ENCODE data around the gene DSCAM.
A peak's percentile ranks its signal among the peaks of the same experiment; 100 is the strongest.
"Not testable (repeated sequence)": the region's sequence is repeated elsewhere in the genome, so short reads cannot be mapped to it uniquely, and the experiment has no call there.

Gene DSCAM

DNA sequence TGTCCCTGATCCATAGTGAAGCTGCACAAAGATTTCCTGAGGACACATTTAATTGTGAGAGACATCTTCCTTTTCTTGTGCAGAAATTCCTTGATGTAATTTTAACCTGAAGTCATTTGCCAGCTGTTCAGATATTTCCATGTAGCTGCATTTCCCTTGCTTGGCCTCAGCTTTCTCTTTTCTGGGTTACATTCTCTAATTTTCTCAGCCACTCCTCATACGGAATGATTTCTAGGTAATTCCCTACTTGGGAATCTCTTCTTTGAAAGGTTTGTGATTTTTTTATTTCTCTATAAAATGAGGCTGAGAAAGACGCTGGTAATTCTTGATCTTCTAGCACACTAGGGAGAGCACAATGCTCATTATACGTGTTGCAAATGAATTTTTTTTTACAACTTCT is 780.7 kb downstream of the DSCAM start:
- no peak for DNase-seq

DNA sequence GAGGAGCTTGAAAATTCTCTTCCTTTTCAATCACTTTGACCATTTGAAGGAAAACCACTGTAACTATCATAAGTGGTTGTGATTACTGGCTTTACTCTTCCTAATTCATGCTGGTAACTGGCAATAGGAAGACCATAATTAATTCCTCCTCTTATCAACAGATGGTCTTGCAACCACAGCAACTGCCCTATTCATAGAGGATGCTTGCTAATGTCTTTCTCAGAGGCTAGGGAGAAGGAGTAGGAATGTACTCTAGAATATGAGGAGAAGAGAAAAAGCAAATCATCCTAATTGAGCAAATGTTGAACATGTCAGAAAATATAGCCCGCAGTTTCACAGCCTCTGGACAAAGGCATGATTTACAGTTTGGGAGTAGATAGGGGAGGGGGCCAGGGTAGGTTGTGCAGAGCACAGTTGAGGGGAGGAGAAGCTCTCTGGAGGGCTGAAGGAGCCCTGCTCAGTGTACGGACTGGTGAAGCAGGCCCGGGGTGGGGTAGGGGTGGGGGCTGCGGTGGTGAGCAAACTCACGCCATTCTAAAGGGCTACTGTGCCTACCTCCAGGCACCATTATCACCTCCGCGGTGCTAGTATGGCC is 786.8 kb downstream of the DSCAM start:
- DNase-seq, result peak; percentile 12

DNA sequence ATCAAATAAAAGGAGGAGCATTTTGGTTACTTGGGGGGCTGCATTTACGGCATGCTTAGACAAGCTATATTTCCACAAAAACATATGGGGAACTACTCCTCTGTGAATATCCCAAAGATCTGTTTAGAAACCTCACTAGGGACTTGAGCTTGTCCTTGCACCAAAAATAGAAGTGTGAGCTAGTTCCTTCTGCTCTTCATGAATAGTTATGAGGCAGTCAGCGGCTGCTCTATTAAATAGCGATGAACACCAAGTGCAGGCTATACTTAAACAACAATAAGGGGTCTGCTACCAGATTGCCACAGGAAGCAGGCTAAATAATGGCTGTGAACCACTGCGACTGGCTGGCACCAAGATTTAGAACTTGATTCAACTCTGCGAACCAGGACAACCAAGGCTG is 789.6 kb downstream of the DSCAM start:
- DNase-seq, result no peak

DNA sequence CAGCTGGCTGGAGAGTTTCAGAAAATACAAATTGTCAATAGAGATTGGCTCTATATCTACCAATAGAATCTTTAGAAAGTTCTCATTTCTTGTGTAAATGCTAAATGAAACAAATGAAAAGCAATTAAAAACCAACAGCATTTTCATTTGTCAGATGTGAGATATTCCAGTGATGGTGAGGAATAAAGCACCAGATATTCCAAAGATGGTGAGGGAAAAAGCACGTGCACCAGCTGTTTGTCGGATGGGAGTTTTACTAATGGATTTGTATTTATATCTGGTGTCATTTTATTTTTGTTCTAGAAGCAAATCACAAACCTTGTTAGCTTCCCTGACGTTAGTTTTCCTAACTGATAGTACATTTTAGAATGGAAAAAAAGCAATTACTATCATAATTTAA is 790.9 kb downstream of the DSCAM start:
- no peak for DNase-seq

DNA sequence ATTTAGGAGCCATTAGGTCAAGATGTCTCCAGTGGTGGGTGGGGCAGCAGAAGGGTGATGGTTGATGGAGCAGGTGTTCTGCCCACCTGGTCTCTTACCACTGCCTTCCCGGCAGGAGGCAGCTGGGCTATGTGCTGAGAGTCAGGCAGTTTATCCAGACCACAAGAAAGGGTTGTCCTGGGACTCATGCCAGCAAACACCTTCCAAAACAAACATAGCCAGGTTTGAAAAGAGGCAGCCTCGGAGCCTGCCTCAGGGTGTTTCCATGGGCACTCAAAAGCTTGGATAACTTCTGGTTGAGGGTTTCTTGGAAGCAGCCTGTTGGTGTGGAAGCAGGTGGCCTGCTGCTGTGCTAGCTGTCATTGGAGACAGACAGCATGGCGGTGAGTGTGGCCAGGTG is 792.6 kb downstream of the DSCAM start:
- DNase-seq, result peak; percentile 24

DNA sequence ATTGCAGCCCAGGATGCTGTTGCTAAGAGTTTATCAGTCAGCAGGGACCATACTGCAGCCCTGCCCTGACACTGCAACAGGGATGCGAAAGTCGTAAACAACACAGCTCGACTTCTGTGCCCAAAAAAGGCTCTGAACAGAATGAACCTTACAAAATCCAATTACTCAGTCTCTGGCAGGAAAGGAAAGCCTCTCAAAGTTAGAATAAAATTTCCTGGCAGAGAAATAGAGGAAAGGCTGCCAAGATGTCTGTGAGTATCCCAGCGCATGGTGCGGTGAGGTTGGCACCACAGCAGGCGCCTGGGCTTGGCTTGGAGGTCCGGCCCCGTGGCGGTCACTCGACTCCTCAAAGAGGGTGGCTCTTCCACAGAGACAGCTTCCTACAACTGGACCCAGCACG is 794.0 kb downstream of the DSCAM start:
- DNase-seq, result peak; percentile 43

DNA sequence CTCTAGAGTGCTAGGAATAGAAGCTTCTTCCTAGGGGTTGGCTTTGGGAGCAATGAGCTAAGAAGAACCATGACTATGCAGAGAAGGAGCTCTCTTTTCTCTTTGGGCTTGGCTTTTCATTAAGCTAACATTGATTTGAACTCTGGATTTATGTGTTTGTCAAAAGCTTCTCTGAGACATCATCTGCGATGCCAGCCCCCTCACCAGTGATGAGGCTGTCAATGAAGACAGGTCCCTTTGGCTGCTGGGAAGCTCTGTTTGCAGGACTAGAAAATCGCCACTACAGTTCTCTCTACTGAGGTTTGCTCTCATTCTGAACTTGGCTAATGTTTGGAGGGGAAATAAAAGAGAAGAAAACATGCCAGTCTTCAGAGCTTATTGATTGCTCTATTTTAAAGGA is 794.7 kb downstream of the DSCAM start:
- DNase-seq, result no peak

DNA sequence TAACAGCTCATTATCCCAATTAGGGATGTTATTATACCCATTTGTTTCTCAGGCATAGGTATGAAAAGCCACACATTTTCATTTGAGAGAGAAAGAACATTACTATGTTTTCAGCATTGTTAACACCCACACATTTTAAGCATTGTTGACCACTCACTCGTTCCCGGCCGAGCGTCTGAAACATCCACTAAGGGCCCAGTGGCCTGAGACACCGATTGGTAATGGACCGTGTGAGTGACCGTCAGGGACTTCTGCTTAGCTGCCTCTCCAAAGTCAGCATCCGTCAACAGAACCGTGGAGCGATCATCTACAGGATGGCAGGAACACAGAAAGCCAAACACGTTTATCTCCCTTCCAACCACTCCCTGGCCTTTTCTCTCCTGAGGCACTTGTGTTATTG is 795.2 kb downstream of the DSCAM start:
- DNase-seq, result peak; percentile 20

DNA sequence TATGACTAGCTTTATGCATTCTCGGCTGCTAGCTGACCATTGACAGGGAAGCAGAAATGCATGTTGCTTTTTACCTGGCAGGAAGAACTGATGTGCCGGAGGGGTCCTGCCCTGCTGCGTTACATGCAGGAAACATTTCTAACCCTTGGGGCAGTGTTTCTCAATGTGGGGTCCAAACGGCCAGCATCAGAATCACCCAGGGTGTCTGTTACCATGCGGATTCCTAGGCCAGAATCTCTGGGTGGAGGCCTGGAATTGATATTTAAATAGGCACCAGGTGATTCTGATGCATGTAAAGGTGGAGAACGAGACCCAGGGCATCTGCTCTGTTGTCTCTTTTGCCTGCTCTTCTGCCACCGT is 797.0 kb downstream of the DSCAM start:
- DNase-seq, result no peak

DNA sequence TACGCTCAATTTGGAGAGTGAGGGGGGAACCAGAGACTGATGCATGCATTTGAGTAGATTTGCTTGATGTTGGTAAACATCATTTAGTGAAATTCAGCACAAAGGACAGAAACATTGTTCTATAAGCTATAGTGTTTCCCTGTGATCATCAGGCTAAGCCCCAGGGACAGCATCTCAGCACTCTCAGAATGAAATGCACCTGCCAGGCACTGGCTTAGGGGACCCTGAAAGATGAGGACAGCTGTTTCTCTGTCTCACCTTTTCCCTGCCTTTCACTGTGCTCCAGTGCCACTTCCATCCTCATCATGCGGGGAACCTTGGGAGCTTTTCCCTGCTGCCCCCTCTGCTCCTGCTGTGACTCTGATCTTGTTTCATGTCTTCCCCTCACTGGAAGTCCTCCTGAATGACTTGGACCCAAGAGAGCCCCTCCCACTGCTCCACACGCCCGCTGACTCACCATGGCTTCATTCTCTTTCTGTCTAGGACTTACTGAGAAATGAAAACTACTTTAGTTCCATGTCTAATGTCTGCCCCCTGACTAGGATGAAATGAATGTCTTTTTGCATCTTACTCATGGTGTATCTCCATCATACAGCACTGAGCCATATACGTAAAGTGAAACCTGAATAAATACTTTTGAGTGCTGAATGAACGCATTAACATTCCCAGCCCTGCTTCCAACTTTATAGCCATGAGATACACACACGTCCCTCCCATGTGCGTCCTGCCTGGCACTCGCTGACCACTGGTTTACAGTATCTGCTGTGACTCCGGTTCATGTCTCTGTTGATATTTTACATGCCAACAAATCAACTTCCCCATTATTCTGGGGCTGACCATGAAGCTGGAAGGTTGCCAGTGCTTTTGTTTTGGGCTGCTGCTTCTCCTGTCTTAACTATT is 797.7 kb downstream of the DSCAM start:
- peak; percentile 48 for DNase-seq

DNA sequence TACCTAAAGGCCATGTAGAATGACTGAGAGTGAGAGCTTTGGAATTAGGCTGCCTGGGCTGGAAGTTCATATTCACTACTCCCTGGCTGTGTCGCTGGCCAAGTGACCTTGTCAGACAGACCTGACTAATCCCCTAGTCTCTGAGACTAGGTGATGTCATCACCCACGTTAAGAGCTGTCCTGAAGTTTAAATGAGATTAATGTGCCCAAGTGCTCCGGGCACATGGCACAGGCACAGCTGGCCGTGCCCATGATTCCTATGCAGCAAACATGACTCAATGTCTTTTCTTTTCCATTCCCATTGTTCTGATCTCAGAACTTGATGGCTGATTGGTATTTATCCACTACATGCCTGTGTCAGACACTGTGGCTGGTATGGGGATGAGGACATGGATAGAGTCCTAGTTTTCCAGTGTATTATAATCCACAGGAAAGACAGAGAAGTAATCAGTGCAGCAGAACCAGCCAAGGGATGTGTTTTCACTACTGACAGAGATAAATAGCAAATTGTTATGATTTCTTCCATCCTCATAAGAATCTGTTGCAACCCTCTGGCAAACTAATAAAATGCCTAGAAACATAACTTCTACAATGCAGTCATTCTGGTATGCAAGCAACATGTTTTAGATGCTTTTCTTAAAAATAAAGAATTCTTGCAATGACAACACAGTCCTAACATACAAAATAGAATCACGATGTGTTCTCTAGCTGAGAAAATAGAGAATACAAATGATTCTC is 798.8 kb downstream of the DSCAM start:
- peak; percentile 23 for DNase-seq

DNA sequence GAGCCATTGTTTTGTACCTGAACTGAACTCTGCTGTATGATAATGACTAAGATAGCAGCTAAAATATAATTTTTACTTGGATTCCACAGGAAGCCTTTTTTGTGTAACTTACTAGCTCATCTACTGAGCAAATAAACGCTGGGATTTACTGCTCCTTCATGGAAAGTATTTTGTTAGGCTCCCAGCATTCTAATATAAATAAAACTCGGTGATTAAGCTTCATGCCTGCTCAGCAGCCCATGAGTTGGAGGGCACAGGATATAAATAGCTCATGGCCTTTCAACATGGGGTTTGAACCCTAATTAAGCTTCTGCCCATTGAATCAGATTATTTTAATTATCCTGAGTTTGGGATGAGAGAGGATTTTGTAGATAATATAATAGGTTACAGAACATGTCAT is 799.7 kb downstream of the DSCAM start:
- DNase-seq, result peak; percentile 46

DNA sequence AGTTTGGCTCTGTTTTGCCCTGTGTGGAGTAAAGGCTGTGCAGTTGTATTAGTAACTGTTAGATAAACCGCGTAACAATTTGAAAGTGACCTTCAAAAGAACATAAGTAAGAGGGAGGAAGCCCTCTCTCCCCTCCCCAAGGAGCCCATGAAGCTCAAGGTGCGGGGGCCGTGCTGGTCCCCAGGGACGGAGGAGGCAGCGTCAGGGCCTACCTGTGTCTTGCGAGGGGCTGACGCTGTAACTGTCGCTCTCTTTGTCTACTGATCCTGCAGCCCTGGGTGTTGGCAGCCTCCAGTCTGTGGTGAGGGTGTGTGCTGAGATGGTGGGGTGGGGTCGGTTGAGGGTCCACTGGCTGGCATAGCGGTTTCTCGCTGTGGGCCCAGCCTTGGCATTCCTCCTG is 803.1 kb downstream of the DSCAM start:
- DNase-seq, result no peak

DNA sequence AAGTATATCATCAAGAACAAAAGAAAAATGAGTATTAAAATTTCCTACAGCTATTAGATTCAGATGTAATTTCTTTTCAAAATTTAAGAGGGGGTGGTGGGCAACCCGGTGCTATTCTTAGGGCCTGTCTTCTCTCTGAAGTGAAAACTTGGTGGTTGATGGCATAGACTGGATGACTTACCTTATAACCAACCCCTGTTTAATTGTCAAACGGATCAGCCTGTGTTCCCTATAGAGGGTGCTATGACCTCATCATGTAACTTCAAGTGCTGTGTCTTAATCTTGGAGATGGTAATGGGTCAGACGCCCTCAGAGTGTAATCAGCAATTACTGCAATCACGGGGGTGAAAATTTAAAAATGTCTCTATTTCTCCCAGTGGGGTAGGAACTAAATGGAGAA is 803.5 kb downstream of the DSCAM start:
- DNase-seq, result no peak

DNA sequence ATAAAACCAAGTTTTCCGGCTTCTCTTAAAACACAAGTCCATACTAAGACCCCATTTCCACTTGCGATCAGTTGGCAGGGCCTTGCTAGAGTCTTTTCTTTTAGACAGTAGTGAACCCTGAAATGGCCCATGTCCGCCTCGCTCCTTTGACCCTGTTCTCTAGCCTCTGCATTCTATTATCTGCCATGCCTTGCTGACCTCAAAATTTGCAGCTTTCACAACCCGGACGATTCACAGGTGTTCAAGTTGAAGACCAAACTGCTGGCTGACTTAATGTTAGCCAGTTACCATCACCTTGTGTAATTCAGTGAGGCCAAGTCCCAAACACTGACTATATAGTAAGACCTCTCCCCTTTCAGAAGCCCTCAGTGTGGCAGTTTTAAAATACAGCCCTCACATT is 805.5 kb downstream of the DSCAM start:
- no peak for DNase-seq

DNA sequence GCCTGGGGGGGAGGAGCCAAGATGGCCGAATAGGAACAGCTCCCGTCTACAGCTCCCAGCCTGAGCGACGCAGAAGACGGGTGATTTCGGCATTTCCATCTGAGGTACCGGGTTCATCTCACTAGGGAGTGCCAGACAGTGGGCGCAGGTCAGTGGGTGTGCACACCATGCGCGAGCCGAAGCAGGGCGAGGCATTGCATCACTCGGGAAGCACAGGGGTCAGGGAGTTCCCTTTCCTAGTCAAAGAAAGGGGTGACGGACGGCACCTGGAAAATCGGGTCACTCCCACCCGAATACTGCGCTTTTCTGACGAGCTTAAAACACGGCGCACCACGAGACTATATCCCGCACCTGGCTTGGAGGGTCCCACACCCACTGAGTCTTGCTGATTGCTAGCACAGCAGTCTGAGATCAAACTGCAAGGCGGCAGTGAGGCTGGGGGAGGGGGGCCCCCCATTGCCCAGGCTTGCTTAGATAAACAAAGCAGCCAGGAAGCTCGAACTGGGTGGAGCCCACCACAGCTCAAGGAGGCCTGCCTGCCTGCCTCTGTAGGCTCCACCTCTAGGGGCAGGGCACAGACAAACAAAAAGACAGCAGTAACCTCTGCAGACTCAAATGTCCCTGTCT is 813.7 kb downstream of the DSCAM start:
- DNase-seq, result not testable (repeated sequence)

DNA sequence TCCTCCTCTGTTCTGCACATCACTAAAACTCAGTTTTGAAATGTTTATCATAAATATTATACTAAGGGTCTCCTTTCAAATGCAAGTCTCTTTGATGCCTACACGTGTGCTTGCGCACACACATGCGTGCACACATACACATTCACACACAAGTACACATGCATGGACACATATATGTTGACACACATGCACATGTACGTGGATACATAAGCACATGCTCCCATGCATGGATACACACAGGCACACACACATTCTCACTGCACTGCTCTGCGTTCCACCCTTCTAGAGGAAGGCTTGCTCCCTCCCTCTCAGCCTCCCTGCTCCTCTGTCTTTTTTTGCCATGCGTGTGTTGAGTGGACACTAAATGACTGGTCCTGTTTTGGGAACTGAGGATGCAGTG is 817.1 kb downstream of the DSCAM start:
- DNase-seq, result no peak

DNA sequence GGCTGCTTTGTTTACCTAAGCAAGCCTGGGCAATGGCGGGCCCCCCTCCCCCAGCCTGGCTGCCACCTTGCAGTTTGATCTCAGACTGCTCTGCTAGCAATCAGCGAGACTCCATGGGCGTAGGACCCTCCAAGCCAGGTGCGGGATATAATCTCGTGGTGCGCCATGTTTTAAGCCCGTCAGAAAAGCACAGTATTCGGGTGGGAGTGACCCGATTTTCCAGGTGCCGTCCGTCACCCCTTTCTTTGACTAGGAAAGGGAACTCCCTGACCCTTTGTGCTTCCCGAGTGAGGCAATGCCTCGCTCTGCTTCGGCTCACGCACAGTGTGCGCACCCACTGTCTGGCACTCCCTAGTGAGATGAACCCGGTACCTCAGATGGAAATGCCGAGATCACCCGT is 818.6 kb downstream of the DSCAM start:
- not testable (repeated sequence) for DNase-seq

DNA sequence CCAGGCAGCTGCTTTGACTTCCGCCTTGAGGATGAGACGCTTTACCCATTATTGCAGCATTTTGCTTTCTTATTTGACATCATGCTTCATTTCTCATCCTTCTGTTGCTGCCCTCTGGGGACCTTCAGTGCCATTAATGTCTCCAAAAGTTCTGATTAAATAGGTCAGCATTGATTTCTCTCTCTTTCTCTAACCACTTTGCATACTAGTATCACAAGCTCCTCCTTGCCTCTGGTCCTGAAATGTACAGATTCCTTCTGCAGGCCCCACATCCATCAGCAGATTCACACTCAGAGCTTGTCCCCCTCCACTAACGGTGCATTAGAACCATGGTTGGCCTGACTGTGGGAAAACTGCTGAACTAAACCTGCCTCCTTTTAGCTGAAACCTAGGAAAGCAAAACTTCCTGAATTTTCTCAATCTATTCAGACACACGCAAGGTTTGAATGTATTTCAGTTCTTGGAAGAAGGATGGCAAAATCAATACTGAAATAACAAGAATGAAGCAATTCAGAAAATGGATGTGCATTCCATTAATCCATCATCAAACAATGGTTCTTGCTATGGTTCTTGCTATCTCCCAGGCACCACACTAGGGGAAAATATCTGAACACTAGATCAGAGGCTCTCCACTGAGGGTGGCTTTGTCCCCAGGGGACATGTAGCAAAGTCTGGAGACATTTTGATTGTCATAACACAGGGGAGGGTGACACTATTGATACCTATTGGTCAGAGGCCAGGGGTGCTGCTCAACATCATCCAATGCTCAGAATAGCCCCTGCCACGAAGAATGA is 825.2 kb downstream of the DSCAM start:
- peak; percentile 64 for DNase-seq

DNA sequence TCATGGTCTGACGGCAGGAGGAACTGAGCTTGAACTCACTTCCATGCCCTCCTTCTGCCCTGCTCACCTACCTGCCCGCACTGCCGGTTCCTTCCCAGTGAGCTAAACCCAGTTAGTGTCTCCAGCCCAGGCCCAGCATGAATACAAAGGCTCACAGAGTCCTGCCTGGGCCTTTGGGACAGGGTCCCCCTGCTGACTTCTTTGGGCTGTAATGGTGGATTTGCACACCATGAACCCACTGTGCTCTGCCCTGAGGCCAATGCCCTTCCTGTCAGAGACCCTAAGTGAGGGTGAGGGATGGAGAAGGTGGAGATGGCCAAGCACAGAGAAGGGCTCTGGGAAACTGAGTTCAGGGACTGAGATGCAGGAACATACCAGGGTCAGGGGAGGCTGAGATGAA is 826.3 kb downstream of the DSCAM start:
- no peak for DNase-seq

DNA sequence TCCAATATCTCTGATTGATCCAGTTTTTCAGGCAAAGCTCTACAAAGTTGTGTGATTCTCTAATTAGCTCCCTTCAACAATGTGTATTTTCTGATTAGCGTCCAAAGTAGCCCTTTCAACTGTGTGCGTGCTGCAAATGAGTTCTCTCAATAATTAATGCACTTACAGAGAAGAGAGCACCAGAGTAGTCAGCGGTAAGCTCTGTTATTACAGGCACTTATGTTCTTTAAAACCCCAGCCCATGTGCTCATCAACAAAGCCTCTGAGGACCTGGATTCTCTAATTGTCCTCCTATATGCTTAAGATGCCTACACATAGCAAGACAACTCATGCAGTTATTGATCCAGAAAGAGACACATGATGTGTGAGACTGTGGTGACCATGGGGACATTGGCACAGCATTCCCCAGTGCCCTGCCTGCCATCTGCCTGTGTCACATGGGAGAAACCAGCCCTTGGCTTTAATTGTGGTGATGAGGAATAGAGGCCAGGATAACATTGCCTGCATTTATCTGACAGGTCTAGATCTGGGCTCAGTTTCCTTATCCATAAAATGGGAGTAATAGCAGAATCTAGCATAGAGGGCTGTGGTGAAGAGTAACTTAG is 828.0 kb downstream of the DSCAM start:
- DNase-seq, result peak; percentile 70

DNA sequence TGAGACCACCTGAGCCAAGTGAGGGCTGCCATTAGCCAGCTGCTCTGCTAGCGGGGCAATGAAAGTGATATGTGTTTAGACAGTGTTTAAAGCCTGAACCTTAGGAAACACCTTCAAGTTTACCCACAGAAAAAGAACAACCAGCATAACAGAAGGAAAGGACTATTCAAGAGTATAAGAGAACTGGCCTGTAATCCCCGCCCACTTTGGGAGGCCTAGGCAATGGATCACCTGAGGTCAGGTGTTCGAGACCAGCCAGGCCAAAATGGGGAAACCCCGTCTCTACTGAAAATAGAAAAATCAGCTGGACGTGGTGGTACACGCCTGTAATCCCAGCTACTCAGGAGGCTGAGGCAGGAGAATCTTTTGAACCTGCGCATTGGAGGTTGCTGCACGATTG is 830.3 kb downstream of the DSCAM start:
- no peak for DNase-seq

Measured in eye (tissue), 1 donor.